OCI-LY1 (cell line): Measurements from ENCODE around the gene ARHGAP44.

ENCODE experiments used
- CTCF ChIP-seq: fragments of 200-600 bp; sonication (generic), shearing (Covaris generic); IDR thresholded peaks from 2 replicates; pipeline ENCODE4 v1.5.1; 2017; ENCODE audit warnings: mild to moderate bottlenecking, antibody characterized with exemption, low read length, moderate library complexity, mixed read lengths
- EZH2 ChIP-seq: fragments of 200-600 bp; sonication (generic), shearing (Covaris generic); IDR thresholded peaks from 2 replicates; pipeline ENCODE4 v1.8.0; 2017; ENCODE audit warnings: borderline replicate concordance, mixed run types, mild to moderate bottlenecking, antibody characterized with exemption, low read length, moderate library complexity, mixed read lengths

GRCh38 chr17:12739500-12739899, 49.8 kb upstream of the ARHGAP44 start:
- TF ChIP-seq EZH2 = no peak
- TF ChIP-seq CTCF = no peak
